Measurements from ENCODE around the gene MYEOV. TPM values are rescaled to one million over a fixed set of nuclear protein-coding genes. Genes with fewer than 3 reads are reported as not detected.

MYEOV gene
- total and polyA plus RNA-seq, 4 donors = 0.37 to 0.82 (median 0.64) TPM

DNA sequence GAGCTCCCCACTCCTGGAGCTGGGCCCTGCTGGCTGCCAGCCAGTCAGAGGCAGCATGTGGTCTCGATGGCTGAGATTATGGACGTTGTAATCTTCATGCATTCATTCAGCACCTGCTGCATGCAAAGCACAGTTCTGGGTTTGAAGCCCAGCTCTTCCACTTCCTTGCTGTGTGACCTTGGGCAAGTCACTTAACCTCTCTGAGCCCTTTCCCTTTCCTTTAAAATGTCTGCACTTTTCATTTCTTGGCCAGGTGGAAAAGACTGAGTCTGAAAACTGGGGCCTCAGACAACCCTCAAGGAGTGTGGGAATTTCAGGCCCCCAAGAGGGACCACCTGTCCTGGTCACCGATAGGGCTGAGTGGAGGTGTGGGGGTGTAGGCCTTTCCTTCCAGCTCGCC, 24.6 kb upstream of the MYEOV start:
- WGBS, 2 donors = 83% methylated on average over 4 of the region's 4 CpGs
- no peak for TF ChIP-seq CTCF (IDR thresholded peaks at IDR 0.05; ENCODE audit: control extremely low read depth, extremely low read depth)
- no peaks in the 10 kb centered on the region for H3K36me3 ChIP-seq (ENCODE audit: control insufficient read depth in 4 of 4, insufficient read depth in 4 of 4, low read length in 4 of 4)
- H3K9me3 ChIP-seq (ENCODE audit: control insufficient read depth in 4 of 4, insufficient read depth in 3 of 4, low read length in 3 of 4) = no peaks in the 10 kb centered on the region
- ATAC-seq (ENCODE audit: insufficient read depth, low FRiP score) (no peak), DNase-seq (no peak)
- H3K27ac ChIP-seq (ENCODE audit: low read depth in 1 of 2, low read length in 1 of 2) = no peak overlapping the region
- no peaks in the 10 kb centered on the region for H3K27me3 ChIP-seq (ENCODE audit: control insufficient read depth in 3 of 3, insufficient read depth in 3 of 3, low read length in 2 of 3)
- H3K9ac ChIP-seq (ENCODE audit: insufficient read depth in 1 of 2, low read length in 2 of 2) = no peak overlapping the region
- no peak overlapping the region for H3K4me3 ChIP-seq
- peaks cover 0 to 17% (median 14%) of the 10 kb centered on the region in 5 donors for H3K4me1 ChIP-seq (ENCODE audit: control insufficient read depth in 5 of 5, insufficient read depth in 5 of 5, low read length in 5 of 5)

- H3K27ac ChIP-seq (ENCODE audit: low read depth in 1 of 2, low read length in 1 of 2) = no peak overlapping the region
- TF ChIP-seq CTCF (IDR thresholded peaks at IDR 0.05; ENCODE audit: control extremely low read depth, extremely low read depth) = no peak
- ATAC-seq (ENCODE audit: insufficient read depth, low FRiP score) = no peak
- H3K36me3 ChIP-seq (ENCODE audit: control insufficient read depth in 4 of 4, insufficient read depth in 4 of 4, low read length in 4 of 4) = no peaks in the 10 kb centered on the region
- peaks cover 0 to 22% (median 13%) of the 10 kb centered on the region in 5 donors for H3K4me1 ChIP-seq (ENCODE audit: control insufficient read depth in 5 of 5, insufficient read depth in 5 of 5, low read length in 5 of 5)
- DNase-seq = no peak
- no peaks in the 10 kb centered on the region for H3K27me3 ChIP-seq (ENCODE audit: control insufficient read depth in 3 of 3, insufficient read depth in 3 of 3, low read length in 2 of 3)
- H3K9ac ChIP-seq (ENCODE audit: insufficient read depth in 1 of 2, low read length in 2 of 2) = no peak overlapping the region
- no peaks in the 10 kb centered on the region for H3K9me3 ChIP-seq (ENCODE audit: control insufficient read depth in 4 of 4, insufficient read depth in 3 of 4, low read length in 3 of 4)
- H3K4me3 ChIP-seq = no peak overlapping the region
- 93 to 95% methylated on average over 21 of the region's 21 CpGs for WGBS, 2 donors
Observed at GRCh38 chr11:69269926-69270697, 23.8 kb upstream of the MYEOV start.

DNA sequence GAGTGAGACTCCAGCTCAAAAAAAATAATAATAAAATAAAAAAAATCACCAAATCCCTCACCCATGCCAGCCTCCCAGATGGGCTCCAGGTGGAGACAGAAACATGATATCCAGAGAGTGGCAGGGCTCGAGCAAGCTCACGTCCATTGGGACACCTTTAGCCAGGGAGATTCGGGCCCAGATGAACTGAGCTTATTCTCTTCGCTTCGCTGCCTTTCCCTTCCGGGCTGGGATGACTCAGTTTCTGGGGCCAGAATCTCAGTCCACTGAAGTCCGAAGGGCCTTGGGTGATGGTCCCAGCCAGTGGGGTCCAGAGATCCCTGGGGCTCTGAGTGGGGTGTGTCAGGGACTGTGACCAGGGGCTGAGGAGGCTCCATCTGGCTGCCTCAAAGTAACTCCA, 23.0 kb upstream of the MYEOV start:
- Histone ChIP-seq H3K9me3 (ENCODE audit: control insufficient read depth in 4 of 4, insufficient read depth in 3 of 4, low read length in 3 of 4) (peaks cover 0 to 2% (median 0%) of the 10 kb centered on the region in 4 donors), H3K4me1 (ENCODE audit: control insufficient read depth in 5 of 5, insufficient read depth in 5 of 5, low read length in 5 of 5) (peaks cover 0 to 22% (median 13%) of the 10 kb centered on the region in 5 donors), H3K36me3 (ENCODE audit: control insufficient read depth in 4 of 4, insufficient read depth in 4 of 4, low read length in 4 of 4) (no peaks in the 10 kb centered on the region), H3K27ac (ENCODE audit: low read depth in 1 of 2, low read length in 1 of 2) (no peak overlapping the region), H3K4me3 (no peak overlapping the region), H3K27me3 (ENCODE audit: control insufficient read depth in 3 of 3, insufficient read depth in 3 of 3, low read length in 2 of 3) (no peaks in the 10 kb centered on the region), H3K9ac (ENCODE audit: insufficient read depth in 1 of 2, low read length in 2 of 2) (no peak overlapping the region)
- 94 to 99% methylated on average over 7 of the region's 7 CpGs for WGBS, 2 donors
- DNase-seq = no peak
- no peak for ATAC-seq (ENCODE audit: insufficient read depth, low FRiP score)
- no peak for TF ChIP-seq CTCF (IDR thresholded peaks at IDR 0.05; ENCODE audit: control extremely low read depth, extremely low read depth)

All from lung (tissue), 12 donors.